RWPE1 (cell line): Measurements from ENCODE around the gene HNF1A.
"Not testable (repeated sequence)": the region's sequence is repeated elsewhere in the genome, so short reads cannot be mapped to it uniquely, and the experiment has no call there.

ENCODE experiments used
- CTCF ChIA-PET: fragments of 350-600 bp; sonication (Branson Sonifier 250); formaldehyde crosslinking; extraction: SDS; loops from one replicate; lab custom pipeline; 2021; lab: Yijun Ruan, JAX
- POLR2A ChIA-PET: fragments of 400-600 bp; formaldehyde crosslinking; extraction: SDS; loops from one replicate; lab custom pipeline; 2020; ENCODE audit warnings: antibody characterized with exemption; ENCODE audit not compliant: low non-redundant PET; lab: Yijun Ruan, JAX
- DNase-seq: peaks from one replicate; pipeline ENCODE4 v3.0.0; 2012; ENCODE audit warnings: low spot score
- H3K27ac ChIP-seq: fragments of 450-650 bp; 2 replicates; pipeline ENCODE4 v1.5.1; 2017
- CTCF ChIP-seq: fragments of 450-650 bp; conservative IDR thresholded peaks from 2 replicates; pipeline ENCODE4 v1.5.1; 2017; ENCODE audit warnings: low read depth, mild to moderate bottlenecking

Gene HNF1A

GRCh38 chr12:120941412-120941811, 36.9 kb upstream of the HNF1A start:
- CTCF ChIA-PET: no interaction called here
- POLR2A ChIA-PET: no interaction called here
- TF ChIP-seq CTCF: no peak
- DNase-seq: no peak
- no peak overlapping the region for H3K27ac ChIP-seq

GRCh38 chr12:120941846-120942405, 36.4 kb upstream of the HNF1A start:
- no peak for TF ChIP-seq CTCF
- no peak for DNase-seq
- POLR2A ChIA-PET: no interaction called here
- CTCF ChIA-PET: no interaction called here
- no peak overlapping the region for H3K27ac ChIP-seq

- H3K27ac ChIP-seq: no peak overlapping the region
- CTCF ChIA-PET: interaction anchor here (0.6 kb wide), 2 partner anchors 30 to 43 kb away, joined by 3 to 4 read pairs; no protein-coding TSS in a partner anchor
- TF ChIP-seq CTCF: no peak
- POLR2A ChIA-PET: no interaction called here
- no peak for DNase-seq
Measured at GRCh38 chr12:120943482-120943881, 34.9 kb upstream of the HNF1A start.

GRCh38 chr12:120944645-120945217, 33.6 kb upstream of the HNF1A start:
- CTCF ChIA-PET: interaction anchor here (0.7 kb wide), 4 partner anchors 54 to 486 kb away, joined by 3 to 11 read pairs (median 4); no protein-coding TSS in a partner anchor
- DNase-seq: peak; percentile 58

GRCh38 chr12:120945516-120945915, 32.8 kb upstream of the HNF1A start:
- POLR2A ChIA-PET, H3K27ac ChIP-seq, DNase-seq: not testable (repeated sequence)
- CTCF ChIA-PET: interaction anchor here (0.6 to 0.7 kb wide), 2 partner anchors 94 to 486 kb away, joined by 5 to 11 read pairs; no protein-coding TSS in a partner anchor

More at GRCh38 chr12:120944645-120945217, 33.6 kb upstream of the HNF1A start:
- POLR2A ChIA-PET: no interaction called here
- TF ChIP-seq CTCF: peak; percentile 57
- H3K27ac ChIP-seq: no peak overlapping the region

- CTCF ChIA-PET: interaction anchor here (0.5 kb wide), 1 partner anchor 77 kb away, joined by 3 read pairs; no protein-coding TSS in a partner anchor
- DNase-seq, H3K27ac ChIP-seq, POLR2A ChIA-PET: not testable (repeated sequence)
Measured at GRCh38 chr12:120950260-120950799, 28.0 kb upstream of the HNF1A start.

- no peak for TF ChIP-seq CTCF
- ChIA-PET CTCF (interaction anchor here (0.5 kb wide), 1 partner anchor 76 kb away, joined by 3 read pairs; no protein-coding TSS in a partner anchor), POLR2A (no interaction called here)
- DNase-seq: no peak
- no peak overlapping the region for H3K27ac ChIP-seq
Measured at GRCh38 chr12:120950807-120951206, 27.5 kb upstream of the HNF1A start.
